ENCODE data around the gene PPIL4.

PPIL4 gene

DNA sequence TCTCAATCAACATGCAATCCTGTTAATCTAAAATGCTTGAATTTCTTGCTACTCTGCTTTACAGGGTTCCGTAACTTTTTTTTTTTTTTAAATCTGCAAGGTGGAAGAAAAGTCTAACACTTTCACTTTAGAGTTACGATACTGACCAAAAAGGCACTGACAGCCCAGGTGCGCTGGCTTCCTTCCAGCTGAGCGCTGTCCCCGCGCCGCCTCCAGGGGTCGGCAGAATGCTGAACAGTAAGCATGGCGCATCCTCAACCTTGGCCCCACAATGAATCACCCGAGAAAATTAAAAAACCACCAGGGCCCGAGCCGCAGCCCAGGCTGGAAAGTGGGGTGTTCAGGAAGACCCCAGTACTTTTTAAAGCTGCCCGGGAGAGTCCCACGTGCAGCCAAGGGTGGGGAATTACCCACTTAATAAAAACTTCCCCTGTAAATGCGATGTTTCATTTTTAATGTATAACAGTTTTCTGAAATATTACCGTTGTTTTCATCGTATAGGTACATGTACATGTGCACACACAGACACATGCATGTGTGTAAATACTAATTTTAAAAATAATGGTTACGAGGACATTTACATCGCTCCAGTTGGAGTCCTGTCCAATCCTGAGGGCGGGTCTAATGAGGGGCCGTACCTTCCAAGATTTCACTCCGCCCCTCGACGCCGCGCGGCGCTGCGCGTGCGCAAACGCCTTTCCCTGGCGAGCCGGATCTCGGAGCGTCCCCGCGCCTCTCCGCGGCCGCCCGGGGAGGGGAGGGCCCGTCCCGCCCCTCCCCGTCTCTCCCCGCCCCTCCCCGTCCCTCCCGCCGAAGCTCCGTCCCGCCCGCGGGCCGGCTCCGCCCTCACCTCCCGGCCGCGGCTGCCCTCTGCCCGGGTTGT, 19.9 kb upstream of the PPIL4 start, which contains the start of gene GINM1:
Gene GINM1, plus strand, starts transcription at position 849 of the 883 bp plus-strand sequence. CDS start 40 bp downstream, outside the sequence.
- H3K27ac ChIP-seq (ENCODE audit: low read depth in 2 of 2, low read length in 2 of 2): peak within 1 kb of the TSS; percentile 89
- peak within 1 kb of the TSS; percentile 84 to 96 for H3K9ac ChIP-seq (ENCODE audit: low read depth in 1 of 2, low read length in 2 of 2)
- peaks cover 6 to 12% of the 10 kb centered on the region in 2 donors for H3K4me1 ChIP-seq (ENCODE audit: control insufficient read depth in 2 of 2, insufficient read depth in 2 of 2, low read length in 2 of 2)
- no peaks in the 10 kb centered on the region for H3K9me3 ChIP-seq (ENCODE audit: control insufficient read depth in 2 of 2, low read length in 2 of 2)
- H3K27me3 ChIP-seq (ENCODE audit: control insufficient read depth in 2 of 2, insufficient read depth in 2 of 2, low read length in 2 of 2): peaks cover 0 to 4% of the 10 kb centered on the region in 2 donors
- no peaks in the 10 kb centered on the region for H3K36me3 ChIP-seq (ENCODE audit: control insufficient read depth in 2 of 2, insufficient read depth in 2 of 2, low read length in 2 of 2)
- peak within 1 kb of the TSS; percentile 87 to 91 for H3K4me3 ChIP-seq (ENCODE audit: low read length in 2 of 2)

DNA sequence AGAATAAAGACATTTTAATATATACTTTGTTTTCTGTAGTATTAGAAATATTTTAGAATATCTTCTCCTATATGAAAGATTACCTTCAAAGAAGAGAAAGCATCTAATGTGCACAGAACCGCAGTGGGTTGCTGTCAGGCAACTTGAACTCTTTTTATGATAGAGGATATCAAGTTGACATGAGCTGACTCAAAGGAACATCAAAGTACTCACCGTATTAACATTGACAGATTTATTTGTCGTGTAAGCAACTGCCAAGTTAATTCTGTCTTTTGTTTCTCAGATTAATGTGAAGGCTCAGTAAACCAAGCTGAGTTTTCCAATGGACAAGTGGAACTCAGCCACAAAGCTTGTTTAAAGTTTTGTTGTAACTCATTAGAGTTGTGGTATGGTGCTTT, 18.1 kb upstream of the PPIL4 start:
- H3K27ac ChIP-seq (ENCODE audit: low read depth in 2 of 2, low read length in 2 of 2): no peak overlapping the region
- H3K4me1 ChIP-seq (ENCODE audit: control insufficient read depth in 2 of 2, insufficient read depth in 2 of 2, low read length in 2 of 2): peaks cover 6 to 12% of the 10 kb centered on the region in 2 donors
- H3K9ac ChIP-seq (ENCODE audit: low read depth in 1 of 2, low read length in 2 of 2): no peak overlapping the region
- no peaks in the 10 kb centered on the region for H3K9me3 ChIP-seq (ENCODE audit: control insufficient read depth in 2 of 2, low read length in 2 of 2)
- H3K4me3 ChIP-seq (ENCODE audit: low read length in 2 of 2): no peak overlapping the region
- peaks cover 0 to 5% of the 10 kb centered on the region in 2 donors for H3K27me3 ChIP-seq (ENCODE audit: control insufficient read depth in 2 of 2, insufficient read depth in 2 of 2, low read length in 2 of 2)
- H3K36me3 ChIP-seq (ENCODE audit: control insufficient read depth in 2 of 2, insufficient read depth in 2 of 2, low read length in 2 of 2): no peaks in the 10 kb centered on the region

DNA sequence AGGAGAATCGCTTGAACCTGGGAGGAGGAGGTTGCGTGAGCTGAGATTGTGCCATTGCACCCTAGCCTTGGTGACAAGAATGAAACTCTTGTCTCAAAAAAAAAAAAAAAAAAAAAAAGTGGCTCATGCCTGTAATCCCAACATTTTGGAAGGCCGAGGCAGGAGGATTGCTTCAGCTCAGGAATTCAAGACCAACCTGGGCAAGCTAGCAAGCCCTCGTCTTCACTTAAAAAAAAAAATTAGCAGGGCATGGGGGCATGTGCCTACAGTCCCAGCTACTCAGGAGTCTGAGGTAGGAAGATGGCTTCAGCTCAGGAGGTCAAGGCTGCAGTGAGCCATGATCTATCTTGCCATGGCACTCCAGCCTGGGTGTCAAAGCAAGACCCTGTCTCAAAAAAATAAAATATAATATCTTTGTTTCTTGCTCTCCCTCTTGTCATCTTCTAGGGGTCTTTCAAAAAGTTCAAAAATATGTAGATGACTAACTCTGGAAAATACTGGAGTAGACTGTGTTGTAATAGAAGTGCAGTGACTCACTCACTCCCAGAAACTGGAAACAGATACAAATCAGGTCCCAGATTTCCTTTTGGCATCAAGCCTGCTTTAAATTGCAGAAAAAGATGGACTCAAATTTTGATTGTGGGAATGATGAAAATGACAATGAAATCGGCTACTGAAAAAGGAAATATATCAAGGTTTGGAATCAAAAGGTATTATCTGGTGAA, 17.5 kb upstream of the PPIL4 start:
- H3K27ac ChIP-seq (ENCODE audit: low read depth in 2 of 2, low read length in 2 of 2): no peak overlapping the region
- no peak overlapping the region for H3K9ac ChIP-seq (ENCODE audit: low read depth in 1 of 2, low read length in 2 of 2)
- H3K36me3 ChIP-seq (ENCODE audit: control insufficient read depth in 2 of 2, insufficient read depth in 2 of 2, low read length in 2 of 2): no peaks in the 10 kb centered on the region
- H3K27me3 ChIP-seq (ENCODE audit: control insufficient read depth in 2 of 2, insufficient read depth in 2 of 2, low read length in 2 of 2): peaks cover 0 to 6% of the 10 kb centered on the region in 2 donors
- peaks cover 6 to 12% of the 10 kb centered on the region in 2 donors for H3K4me1 ChIP-seq (ENCODE audit: control insufficient read depth in 2 of 2, insufficient read depth in 2 of 2, low read length in 2 of 2)
- no peak overlapping the region for H3K4me3 ChIP-seq (ENCODE audit: low read length in 2 of 2)
- H3K9me3 ChIP-seq (ENCODE audit: control insufficient read depth in 2 of 2, low read length in 2 of 2): no peaks in the 10 kb centered on the region

DNA sequence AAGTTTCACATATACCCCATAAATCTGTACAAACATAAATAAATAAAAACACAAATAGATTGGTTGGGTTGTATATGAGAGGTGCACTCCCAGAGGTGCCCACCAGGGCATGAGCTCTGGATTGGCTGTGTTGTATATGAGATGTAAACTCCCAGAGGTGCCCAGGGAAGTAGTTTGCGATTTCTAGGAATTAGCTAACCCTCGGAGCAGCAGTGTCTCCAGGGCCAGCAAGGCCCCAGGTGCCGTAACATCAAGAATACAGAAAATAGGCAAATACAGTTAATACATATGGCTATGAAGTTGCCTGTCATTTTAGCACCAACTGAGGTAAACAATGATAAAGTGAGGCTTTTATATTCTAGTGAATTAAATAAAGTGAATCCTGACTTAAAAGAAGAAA, 14.9 kb upstream of the PPIL4 start:
- Histone ChIP-seq H3K27me3 (ENCODE audit: control insufficient read depth in 2 of 2, insufficient read depth in 2 of 2, low read length in 2 of 2) (peaks cover under 1 to 6% of the 10 kb centered on the region in 2 donors), H3K27ac (ENCODE audit: low read depth in 2 of 2, low read length in 2 of 2) (no peak overlapping the region), H3K36me3 (ENCODE audit: control insufficient read depth in 2 of 2, insufficient read depth in 2 of 2, low read length in 2 of 2) (no peaks in the 10 kb centered on the region), H3K4me1 (ENCODE audit: control insufficient read depth in 2 of 2, insufficient read depth in 2 of 2, low read length in 2 of 2) (peaks cover 0 to 4% of the 10 kb centered on the region in 2 donors), H3K4me3 (ENCODE audit: low read length in 2 of 2) (no peak overlapping the region), H3K9me3 (ENCODE audit: control insufficient read depth in 2 of 2, low read length in 2 of 2) (no peaks in the 10 kb centered on the region), H3K9ac (ENCODE audit: low read depth in 1 of 2, low read length in 2 of 2) (no peak overlapping the region)

DNA sequence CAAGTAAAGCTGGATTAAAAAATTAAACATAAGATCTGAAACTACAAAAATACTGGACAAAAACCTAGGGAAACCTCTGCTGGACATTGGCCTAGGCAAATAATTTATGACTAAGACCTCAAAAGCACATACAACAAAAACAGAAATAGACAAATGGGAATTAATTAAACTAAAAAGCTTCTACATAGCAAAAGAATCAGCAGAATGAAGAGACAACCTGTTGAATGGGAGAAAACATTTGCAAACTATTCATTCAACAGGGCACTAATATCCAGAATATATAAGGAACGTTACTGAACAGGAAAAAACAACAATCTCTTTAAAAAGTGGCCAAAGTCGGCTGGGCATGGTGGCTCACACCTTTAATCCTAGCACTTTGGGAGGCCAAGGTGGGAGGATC, 13.5 kb upstream of the PPIL4 start:
- Histone ChIP-seq H3K36me3 (ENCODE audit: control insufficient read depth in 2 of 2, insufficient read depth in 2 of 2, low read length in 2 of 2) (no peaks in the 10 kb centered on the region), H3K9ac (ENCODE audit: low read depth in 1 of 2, low read length in 2 of 2) (no peak overlapping the region), H3K9me3 (ENCODE audit: control insufficient read depth in 2 of 2, low read length in 2 of 2) (no peaks in the 10 kb centered on the region), H3K27me3 (ENCODE audit: control insufficient read depth in 2 of 2, insufficient read depth in 2 of 2, low read length in 2 of 2) (peaks cover 4 to 6% of the 10 kb centered on the region in 2 donors), H3K27ac (ENCODE audit: low read depth in 2 of 2, low read length in 2 of 2) (no peak overlapping the region), H3K4me3 (ENCODE audit: low read length in 2 of 2) (no peak overlapping the region), H3K4me1 (ENCODE audit: control insufficient read depth in 2 of 2, insufficient read depth in 2 of 2, low read length in 2 of 2) (no peaks in the 10 kb centered on the region)

DNA sequence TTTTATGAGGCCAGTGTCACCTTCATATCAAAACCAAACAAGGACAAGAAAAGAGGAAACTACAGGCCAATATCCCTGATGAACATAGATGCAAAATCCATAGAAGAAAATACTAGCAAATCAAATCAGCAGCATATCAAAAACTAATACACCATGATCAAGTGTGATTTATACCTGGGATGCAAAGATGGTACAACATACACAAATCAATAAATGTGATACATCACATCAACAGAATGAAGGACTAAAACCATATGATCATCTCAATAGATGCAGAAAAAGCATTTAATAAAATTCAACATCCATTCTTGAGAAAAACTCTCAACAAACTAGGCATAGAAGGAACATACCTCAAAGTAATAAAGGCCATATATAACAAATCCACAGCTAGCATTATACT, 12.2 kb upstream of the PPIL4 start:
- H3K27me3 ChIP-seq (ENCODE audit: control insufficient read depth in 2 of 2, insufficient read depth in 2 of 2, low read length in 2 of 2): peaks cover 3 to 4% of the 10 kb centered on the region in 2 donors
- H3K4me3 ChIP-seq (ENCODE audit: low read length in 2 of 2): no peak overlapping the region
- no peaks in the 10 kb centered on the region for H3K9me3 ChIP-seq (ENCODE audit: control insufficient read depth in 2 of 2, low read length in 2 of 2)
- H3K36me3 ChIP-seq (ENCODE audit: control insufficient read depth in 2 of 2, insufficient read depth in 2 of 2, low read length in 2 of 2): no peaks in the 10 kb centered on the region
- no peak overlapping the region for H3K27ac ChIP-seq (ENCODE audit: low read depth in 2 of 2, low read length in 2 of 2)
- no peak overlapping the region for H3K9ac ChIP-seq (ENCODE audit: low read depth in 1 of 2, low read length in 2 of 2)
- H3K4me1 ChIP-seq (ENCODE audit: control insufficient read depth in 2 of 2, insufficient read depth in 2 of 2, low read length in 2 of 2): no peaks in the 10 kb centered on the region

DNA sequence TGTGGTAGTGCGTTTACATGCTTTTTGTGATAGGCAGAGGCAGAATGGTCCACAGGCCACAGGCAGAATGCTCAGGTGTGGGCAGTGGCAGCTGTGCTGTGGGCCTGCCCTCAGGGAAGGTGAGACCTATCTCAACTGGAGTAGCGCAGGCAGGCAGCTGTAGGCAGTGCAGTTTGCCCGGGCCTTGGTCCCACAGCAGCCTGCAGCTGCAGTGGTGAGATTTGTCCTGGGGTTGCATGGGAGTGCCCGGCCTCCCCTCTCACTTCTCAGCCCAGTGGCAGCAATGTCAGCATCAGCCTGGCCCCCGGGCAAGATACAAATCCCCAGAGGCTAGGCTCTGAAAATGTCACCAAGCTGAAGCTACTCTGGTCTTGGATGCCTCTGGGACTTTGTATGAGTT, 6.1 kb upstream of the PPIL4 start:
- Histone ChIP-seq H3K27ac (ENCODE audit: low read depth in 2 of 2, low read length in 2 of 2) (no peak overlapping the region), H3K9ac (ENCODE audit: low read depth in 1 of 2, low read length in 2 of 2) (no peak overlapping the region), H3K4me3 (ENCODE audit: low read length in 2 of 2) (no peak overlapping the region), H3K27me3 (ENCODE audit: control insufficient read depth in 2 of 2, insufficient read depth in 2 of 2, low read length in 2 of 2) (peaks cover 0 to 4% of the 10 kb centered on the region in 2 donors), H3K36me3 (ENCODE audit: control insufficient read depth in 2 of 2, insufficient read depth in 2 of 2, low read length in 2 of 2) (no peaks in the 10 kb centered on the region), H3K9me3 (ENCODE audit: control insufficient read depth in 2 of 2, low read length in 2 of 2) (no peaks in the 10 kb centered on the region), H3K4me1 (ENCODE audit: control insufficient read depth in 2 of 2, insufficient read depth in 2 of 2, low read length in 2 of 2) (no peaks in the 10 kb centered on the region)

DNA sequence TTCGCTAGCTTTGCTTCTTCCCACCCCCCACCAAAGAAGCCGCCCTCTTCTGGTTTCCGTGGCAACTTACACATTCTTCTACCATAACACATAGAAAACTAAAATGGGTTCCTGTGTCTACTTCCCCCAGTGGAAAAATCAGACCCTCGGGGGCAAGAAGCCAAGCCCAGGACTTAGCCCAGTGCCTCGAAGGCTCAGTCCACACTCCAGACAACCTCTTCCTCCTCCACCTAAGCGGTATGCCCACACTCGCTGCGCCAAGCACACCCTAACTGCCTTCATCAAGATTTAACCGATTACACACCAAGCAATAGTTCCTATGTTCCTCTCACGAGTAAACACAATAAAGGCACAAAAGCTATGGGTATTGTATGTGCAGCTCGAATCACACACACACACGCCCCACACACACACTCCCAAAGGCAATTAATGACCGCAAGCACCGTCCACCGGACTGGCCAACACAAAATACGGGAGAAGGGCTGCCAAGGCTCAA, 537 bp downstream of the PPIL4 start:
- Histone ChIP-seq H3K4me1 (ENCODE audit: control insufficient read depth in 2 of 2, insufficient read depth in 2 of 2, low read length in 2 of 2) (peaks cover 10 to 16% of the 10 kb centered on the region in 2 donors), H3K9ac (ENCODE audit: low read depth in 1 of 2, low read length in 2 of 2) (peak overlapping the region; percentile 87 to 99), H3K27ac (ENCODE audit: low read depth in 2 of 2, low read length in 2 of 2) (peak overlapping the region; percentile 93 to 96), H3K27me3 (ENCODE audit: control insufficient read depth in 2 of 2, insufficient read depth in 2 of 2, low read length in 2 of 2) (no peaks in the 10 kb centered on the region), H3K4me3 (ENCODE audit: low read length in 2 of 2) (peak overlapping the region; percentile 94 to 99), H3K36me3 (ENCODE audit: control insufficient read depth in 2 of 2, insufficient read depth in 2 of 2, low read length in 2 of 2) (peaks cover 2 to 7% of the 10 kb centered on the region in 2 donors), H3K9me3 (ENCODE audit: control insufficient read depth in 2 of 2, low read length in 2 of 2) (no peaks in the 10 kb centered on the region)

DNA sequence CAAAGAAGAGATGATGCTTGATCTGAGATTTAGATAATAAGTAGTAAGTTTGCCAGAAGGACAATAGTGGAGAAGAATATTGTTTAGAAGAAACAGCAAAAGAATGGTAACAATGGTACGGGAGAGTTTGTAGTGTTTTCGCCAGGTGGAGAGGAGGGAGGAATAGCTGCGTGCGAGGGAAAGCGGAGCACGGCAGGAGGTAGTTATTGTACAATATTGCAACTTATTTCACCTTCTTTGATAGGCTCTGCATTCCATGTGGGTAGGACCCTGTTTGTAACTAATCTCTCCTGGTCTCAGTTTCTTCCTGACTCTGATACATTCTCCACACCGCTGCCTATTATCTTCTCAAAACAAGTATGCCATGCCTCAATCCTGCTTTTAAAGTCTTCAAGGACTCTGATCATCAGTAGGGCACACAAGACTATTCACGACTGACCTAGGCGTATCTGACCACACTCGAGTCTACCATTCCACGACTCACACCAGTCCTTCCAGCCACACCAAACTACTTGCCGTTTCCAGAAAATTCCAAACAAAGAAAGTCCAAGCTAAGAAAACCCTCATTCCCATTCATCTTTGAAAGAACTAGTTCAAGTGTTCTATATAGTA, 1.1 kb downstream of the PPIL4 start:
- Histone ChIP-seq H3K27ac (ENCODE audit: low read depth in 2 of 2, low read length in 2 of 2) (peak overlapping the region; percentile 93 to 96), H3K4me3 (ENCODE audit: low read length in 2 of 2) (peak overlapping the region; percentile 94 to 99), H3K9ac (ENCODE audit: low read depth in 1 of 2, low read length in 2 of 2) (peak overlapping the region; percentile 87 to 99), H3K36me3 (ENCODE audit: control insufficient read depth in 2 of 2, insufficient read depth in 2 of 2, low read length in 2 of 2) (peaks cover 2 to 10% of the 10 kb centered on the region in 2 donors), H3K9me3 (ENCODE audit: control insufficient read depth in 2 of 2, low read length in 2 of 2) (no peaks in the 10 kb centered on the region), H3K4me1 (ENCODE audit: control insufficient read depth in 2 of 2, insufficient read depth in 2 of 2, low read length in 2 of 2) (peaks cover 10 to 16% of the 10 kb centered on the region in 2 donors), H3K27me3 (ENCODE audit: control insufficient read depth in 2 of 2, insufficient read depth in 2 of 2, low read length in 2 of 2) (no peaks in the 10 kb centered on the region)
